ENCODE results near the gene MGRN1.
A peak's percentile ranks its signal among the peaks of the same experiment; 100 is the strongest.

Gene MGRN1

GRCh38 chr16:4613636-4614570 lies 10.7 kb upstream of the MGRN1 start:
- peak; percentile 42 for DNase-seq (ENCODE audit: low read depth)
- no peak for TF ChIP-seq CTCF (IDR thresholded peaks at IDR 0.05; ENCODE audit: low read length, missing control alignments)
- peak overlapping the region; percentile 73 for H3K4me3 ChIP-seq (replicated peaks; ENCODE audit: low read depth, low read length)

- no peak for TF ChIP-seq CTCF (IDR thresholded peaks at IDR 0.05; ENCODE audit: low read length, missing control alignments)
- DNase-seq (ENCODE audit: low read depth): peak; percentile 90
- H3K4me3 ChIP-seq (replicated peaks; ENCODE audit: low read depth, low read length): peak within 1 kb of the TSS; percentile 73
These were observed 9.8 kb upstream of the MGRN1 start, which contains the start of gene UBALD1 for GRCh38 chr16:4614571-4615383. Gene UBALD1, minus strand, starts transcription at chr16:4614888. Its CDS starts 91 bp downstream, at chr16:4614797.

- no peak for TF ChIP-seq CTCF (IDR thresholded peaks at IDR 0.05; ENCODE audit: low read length, missing control alignments)
- H3K4me3 ChIP-seq (replicated peaks; ENCODE audit: low read depth, low read length): peak overlapping the region; percentile 73
- no peak for DNase-seq (ENCODE audit: low read depth)
These were observed 9.1 kb upstream of the MGRN1 start for GRCh38 chr16:4615384-4616046.

- H3K4me3 ChIP-seq (replicated peaks; ENCODE audit: low read depth, low read length): peak overlapping the region; percentile 66
- DNase-seq (ENCODE audit: low read depth): peak; percentile 100
These were observed 8.4 kb upstream of the MGRN1 start for GRCh38 chr16:4616047-4616811.

GRCh38 chr16:4617880-4618279 lies 6.7 kb upstream of the MGRN1 start:
- H3K4me3 ChIP-seq (replicated peaks; ENCODE audit: low read depth, low read length): no peak overlapping the region
- TF ChIP-seq CTCF (IDR thresholded peaks at IDR 0.05; ENCODE audit: low read length, missing control alignments): no peak
- no peak for DNase-seq (ENCODE audit: low read depth)

More at GRCh38 chr16:4616047-4616811, 8.4 kb upstream of the MGRN1 start:
- TF ChIP-seq CTCF (IDR thresholded peaks at IDR 0.05; ENCODE audit: low read length, missing control alignments): peak; percentile 28

Data from fibroblast of pulmonary artery (primary cell).